Stimulated activated naive CD8-positive, alpha-beta T cell treated with anti-CD3 and anti-CD28 coated beads, Interleukin-15, Interleukin-2, amounts not matched to agents 100 U/mL and 50 U/mL, for 24 hours (primary cell): Measurements from ENCODE around the gene PDE4D.
"Not testable (repeated sequence)": the region's sequence is repeated elsewhere in the genome, so short reads cannot be mapped to it uniquely, and the experiment has no call there.

Source experiments
- ATAC-seq: fragments of 150-1000 bp; cut with Tn5 transposase; one replicate; pipeline ENCODE4 v1.10.0; 2021
- DNase-seq: peaks from one replicate; pipeline ENCODE4 v3.0.0; 2021

PDE4D gene

DNA sequence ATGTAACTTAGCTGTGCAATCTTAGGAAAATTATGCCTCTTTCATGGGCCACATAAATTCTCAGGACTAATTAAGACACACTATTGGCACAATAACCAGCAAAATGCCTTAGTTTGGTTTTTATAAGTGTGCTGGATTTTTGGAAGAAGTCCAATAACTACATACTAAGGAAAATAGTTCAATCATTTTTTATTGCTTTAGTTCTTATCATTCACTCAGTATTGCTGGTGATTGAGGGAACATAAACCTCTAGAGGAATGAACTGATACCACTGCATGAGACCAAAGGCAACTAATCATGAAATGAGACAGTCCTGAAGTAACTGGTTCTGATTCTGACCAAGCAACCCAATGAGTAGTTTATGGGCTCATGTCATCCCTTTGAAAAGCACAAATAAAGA lies 571.5 kb downstream of the PDE4D start:
- no peak for ATAC-seq

DNA sequence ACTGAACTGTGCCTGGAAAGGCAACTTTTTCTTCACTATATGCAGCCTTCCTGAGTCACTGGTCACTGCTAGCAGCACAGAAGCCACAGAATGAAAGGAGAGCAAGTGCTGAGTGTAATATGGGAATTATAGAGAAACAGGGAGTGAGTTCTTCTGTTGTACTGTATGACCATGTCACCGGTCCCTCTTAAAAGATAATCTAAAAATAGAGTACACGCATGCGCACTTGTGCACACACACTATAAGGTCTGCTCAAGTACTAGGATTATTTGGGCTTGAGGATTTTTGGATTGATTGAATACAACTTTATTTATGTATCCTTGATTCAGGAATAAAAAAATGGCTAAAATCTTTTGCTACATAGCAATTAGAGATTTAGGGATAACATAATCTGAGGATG lies 571.9 kb downstream of the PDE4D start:
- ATAC-seq (no peak), DNase-seq (no peak)

More for the DNA sequence above, 571.5 kb downstream of the PDE4D start:
- no peak for DNase-seq

DNA sequence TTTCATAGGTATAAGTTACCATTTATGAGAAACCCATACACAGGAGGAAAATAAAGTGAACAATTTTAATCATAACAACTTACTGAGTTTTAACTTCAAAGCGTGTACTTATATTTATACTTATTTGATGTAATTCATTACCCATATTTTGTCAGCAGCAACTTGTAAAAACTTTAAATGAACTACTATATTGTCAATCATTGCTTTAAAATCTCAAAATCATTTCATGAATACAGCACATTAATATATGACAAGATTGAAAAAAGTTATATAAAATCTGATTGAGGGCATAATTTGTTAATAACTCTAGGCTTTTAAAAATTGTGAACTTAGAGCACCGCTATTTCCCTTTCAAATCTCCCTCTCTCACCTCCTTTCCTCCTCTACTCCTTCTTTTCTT lies 573.1 kb downstream of the PDE4D start:
- DNase-seq: no peak
- no peak for ATAC-seq

DNA sequence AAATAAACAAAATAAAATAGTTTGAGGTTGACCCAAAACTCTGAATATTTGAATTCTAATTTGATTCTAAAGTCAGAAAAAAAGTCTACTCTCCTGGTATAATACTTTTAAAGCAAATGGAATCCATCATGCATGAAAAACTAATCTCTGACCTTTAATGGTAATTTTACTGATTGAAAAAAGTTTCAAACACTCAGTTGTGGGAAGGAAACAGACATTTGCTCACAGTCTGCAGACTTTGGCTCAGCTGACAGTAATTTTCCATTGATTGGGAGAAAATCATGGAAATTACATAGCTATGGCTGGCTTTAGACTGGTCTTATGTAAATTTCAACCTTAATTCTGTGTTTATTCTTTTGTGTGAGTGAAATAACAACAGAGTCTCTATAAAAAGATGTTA lies 574.3 kb downstream of the PDE4D start:
- ATAC-seq: no peak
- no peak for DNase-seq

DNA sequence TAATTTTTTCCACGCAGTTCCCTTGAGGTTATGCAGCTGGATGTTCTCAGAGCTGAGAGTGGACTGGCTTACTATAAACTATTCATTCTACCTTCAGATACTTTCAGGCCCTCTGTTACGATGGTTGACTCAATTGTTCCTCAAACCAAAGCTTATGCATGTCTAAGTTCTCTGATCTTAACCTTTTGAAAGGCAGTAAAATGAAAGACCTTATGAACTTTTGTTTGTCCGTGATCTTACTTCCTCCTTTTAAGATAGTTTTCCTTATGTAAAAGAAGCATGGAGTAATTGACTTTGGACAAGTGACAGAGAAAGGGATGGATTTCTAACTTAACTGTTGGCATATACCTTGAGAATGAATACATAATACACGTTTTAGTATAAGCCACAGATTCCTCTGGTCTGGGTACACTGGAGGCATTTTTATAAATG lies 575.7 kb downstream of the PDE4D start:
- no peak for ATAC-seq
- DNase-seq: no peak

DNA sequence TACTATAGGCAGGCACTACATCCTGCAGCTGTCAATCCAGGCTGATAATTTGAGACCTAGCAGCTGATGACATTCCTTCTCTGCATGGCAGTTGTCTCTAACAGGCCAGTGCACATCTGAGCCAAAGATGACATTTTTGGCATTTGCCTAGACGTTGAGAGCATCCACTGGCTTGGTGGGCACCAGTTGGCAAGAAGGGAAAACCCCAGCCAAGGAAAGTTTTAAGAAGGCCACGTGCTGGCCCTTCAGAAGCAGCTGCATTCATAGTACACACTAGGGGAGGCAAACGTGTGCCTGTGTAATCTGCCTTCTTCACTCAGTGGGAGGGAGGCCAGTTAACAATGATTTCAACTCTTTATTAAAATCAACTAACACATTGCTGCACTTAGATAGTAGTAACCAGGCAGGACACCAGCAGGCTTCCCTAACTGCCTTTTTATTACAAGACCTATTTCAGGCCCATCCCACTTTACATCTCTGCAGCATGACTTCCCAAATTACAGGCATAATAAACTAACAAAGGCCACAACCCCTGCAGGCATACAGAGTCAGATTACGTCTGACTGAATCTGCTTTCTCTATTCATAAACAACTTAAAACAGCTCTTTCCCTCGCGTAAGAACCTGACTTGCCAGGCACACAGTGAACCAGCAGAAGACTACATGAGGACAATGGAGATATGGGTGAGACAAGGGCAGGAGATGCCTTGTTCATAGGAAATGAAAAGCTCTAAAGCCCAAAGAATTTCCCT lies 576.3 kb downstream of the PDE4D start:
- DNase-seq: no peak
- no peak for ATAC-seq

DNA sequence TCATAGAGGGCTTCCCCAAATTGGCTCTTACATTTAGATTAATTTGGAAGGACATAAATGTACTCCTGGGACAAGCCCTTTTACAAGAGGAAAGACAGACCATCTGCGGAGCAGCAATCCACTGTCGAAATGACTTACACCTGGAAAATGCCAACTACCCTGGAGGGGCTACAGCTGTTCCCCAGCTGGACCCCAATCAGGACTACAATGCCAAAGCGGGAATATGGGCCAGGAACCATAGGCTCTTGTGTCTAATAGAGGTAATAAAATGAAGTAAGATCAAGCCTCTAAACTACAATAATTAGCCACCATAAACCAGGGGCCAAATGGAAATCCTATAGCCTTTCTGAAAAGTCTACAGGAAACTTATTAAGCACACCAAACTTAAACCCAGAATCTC lies 581.3 kb downstream of the PDE4D start:
- no peak for DNase-seq
- ATAC-seq: no peak

DNA sequence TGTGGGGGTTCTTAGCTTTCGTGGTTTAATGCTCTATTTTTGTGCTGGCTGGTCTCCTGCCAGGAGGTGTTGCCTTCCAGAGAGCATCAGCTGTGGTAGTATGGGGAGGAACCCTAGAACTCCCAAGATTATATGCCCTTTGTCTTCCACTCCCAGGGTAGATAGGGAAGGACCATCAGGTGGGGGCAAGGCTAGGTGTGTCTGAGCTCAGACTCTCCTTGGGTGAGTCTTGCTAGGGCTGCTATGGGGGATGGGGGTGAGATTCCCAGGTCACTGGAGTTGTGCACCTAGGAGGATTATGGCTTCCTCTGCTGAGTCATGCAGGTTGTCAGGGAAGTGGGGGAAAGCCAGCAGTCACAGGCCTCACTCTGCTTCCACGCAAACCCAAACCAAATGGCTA lies 584.8 kb downstream of the PDE4D start:
- not testable (repeated sequence) for DNase-seq, ATAC-seq

DNA sequence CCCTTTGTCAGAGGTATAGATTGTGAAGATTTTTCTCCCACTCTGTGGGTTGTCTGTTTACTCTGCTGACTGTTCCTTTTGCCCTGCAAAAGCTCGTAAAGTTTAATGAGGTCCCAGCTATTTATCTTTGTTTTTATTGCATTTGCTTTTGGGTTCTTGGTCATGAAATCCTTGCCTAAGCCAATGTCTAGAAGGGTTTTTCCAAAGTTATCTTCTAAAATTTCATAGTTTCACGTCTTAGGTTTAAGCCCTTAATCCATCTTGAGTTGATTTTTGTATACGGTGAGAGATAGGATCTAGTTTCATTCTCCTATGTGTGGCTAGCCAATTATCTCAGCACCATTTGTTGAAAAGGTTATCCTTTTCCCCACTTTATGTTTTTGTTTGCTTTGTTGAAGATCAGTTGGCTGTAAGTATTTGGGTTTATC lies 590.2 kb downstream of the PDE4D start:
- ATAC-seq, DNase-seq: not testable (repeated sequence)

DNA sequence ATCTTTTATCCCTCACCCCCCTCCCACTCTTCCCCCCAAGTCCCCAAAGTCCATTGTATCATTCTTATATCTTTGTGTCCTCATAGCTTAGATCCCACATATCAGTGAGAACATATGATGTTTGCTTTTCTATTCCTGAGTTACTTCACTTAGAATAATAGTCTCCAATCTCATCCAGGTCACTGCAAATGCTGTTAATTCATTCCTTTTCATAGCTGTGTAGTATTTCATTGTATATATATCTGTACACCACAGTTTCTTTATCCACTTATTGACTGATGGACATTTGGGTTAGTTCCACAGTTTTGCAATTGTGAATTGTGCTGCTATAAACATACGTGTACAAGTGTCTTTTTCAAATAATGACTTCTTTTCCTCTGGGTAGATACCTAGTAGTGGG lies 591.0 kb downstream of the PDE4D start:
- not testable (repeated sequence) for ATAC-seq, DNase-seq

DNA sequence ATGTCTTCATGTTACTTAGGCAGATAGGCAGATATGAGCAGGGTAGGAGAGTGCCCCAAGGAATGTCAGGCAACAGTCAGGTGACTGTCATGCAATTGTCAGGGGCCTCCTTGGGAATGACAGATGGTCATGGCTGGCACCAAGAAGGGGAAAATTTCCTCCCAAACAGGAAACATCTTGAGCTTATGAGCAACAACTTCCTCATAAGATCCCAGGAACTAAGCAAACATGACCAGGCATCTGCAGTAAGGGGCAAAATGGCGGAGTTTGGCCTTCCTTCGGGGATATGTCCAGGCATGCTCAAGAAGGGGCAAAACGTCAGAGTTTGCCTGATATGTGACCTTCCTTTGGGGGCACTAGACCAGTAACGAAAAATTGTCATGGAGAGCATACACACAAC lies 591.8 kb downstream of the PDE4D start:
- ATAC-seq: no peak
- no peak for DNase-seq

DNA sequence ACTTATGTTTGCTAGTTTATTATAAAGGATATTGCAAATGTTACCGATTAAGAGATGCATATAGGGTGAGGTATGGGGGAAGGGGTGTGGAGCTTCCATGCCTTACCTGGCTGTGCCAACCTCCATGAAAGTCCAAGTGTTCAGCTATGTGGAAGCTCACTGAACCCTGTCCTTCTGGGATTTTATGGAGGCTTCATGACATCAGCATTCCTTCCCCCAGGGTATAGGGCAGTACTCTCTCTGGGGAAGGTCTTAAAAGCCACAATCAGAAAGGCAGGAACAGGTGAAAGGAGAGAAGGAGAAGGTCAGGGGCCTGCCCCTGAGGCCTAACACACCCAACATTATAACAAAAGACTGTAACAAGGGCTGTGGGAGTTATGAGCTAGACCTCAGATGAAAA lies 592.6 kb downstream of the PDE4D start:
- ATAC-seq (no peak), DNase-seq (no peak)

DNA sequence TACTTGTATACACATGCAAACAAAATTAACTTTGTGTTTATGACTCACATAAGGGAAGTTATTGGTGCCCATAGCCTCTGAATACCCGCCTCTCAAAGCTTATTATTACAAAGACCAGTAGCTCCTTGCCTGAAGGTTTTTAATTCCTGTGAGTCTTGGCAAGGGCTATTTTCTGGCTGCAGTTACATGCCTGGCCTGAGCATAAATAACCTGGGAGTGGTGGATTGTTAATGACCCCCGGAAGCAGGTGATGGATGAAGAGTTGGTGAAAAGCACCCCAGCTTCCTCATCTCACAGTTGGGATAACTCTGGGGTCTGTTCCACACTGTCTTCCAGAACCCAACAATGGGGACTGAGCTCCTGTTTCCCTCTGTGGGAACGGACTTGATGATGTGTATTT lies 594.5 kb downstream of the PDE4D start:
- ATAC-seq: no peak
- no peak for DNase-seq

DNA sequence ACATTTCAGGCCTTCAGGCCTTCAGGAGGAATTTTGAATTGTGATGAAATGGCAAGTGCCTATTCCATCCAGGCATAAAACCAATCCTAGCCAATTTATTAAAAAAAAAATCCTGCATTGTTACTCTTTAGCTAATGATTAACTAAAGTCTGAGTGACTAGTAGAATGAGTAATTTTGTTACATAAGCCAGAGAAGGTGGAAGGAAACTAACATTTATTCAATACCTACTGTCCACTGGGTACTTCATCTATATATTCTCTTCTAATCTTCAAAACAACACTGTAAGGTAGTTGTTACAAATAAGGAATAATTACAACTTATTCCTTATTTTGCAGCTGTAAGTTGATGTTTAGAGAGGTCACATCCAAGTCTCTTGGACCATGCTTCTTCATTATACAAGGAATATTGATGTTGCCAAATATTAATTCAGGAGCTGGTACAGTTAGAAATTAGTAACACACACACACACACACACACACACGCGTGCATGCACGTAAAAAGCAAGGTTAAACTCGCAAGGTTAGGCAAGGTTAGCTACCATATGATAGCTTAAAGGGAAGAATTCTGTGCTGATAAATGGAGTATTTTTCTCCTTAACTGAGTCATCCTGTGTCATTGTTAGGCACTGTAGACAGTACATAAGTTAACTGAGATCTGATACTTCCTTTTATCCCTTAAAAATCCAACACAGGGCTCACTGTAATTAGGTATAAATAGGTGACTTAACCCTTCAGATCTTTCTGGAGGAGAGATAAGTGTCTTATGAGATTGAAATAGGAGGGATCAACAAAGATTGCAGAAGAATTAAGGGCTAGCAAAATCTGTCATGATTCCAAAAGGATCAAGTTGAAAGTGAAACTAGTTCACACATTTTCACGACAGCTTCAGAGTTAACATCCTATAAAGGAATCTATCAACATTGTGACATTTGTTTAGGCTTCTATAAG lies 596.9 kb downstream of the PDE4D start:
- no peak for DNase-seq
- no peak for ATAC-seq

DNA sequence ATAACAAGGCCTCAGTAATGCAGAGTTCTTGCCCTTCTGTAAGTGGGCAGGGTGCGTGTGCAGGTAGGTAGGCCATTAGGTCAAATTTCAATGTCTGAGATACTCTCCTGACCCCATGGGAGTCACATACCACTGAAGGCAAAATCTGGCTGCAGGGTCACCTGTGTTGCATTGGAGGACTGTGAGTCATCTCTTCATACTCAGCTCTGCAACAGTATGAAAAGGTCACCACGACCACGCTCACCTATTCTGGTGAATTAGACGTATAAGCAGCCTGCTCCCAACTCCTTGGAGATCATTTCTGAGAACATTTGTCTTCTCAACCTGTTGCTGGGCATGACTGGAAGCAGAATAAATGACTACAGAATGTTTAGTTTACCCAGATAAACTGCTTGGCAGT lies 599.8 kb downstream of the PDE4D start:
- DNase-seq: peak; percentile 11
- ATAC-seq: peak; percentile 77

DNA sequence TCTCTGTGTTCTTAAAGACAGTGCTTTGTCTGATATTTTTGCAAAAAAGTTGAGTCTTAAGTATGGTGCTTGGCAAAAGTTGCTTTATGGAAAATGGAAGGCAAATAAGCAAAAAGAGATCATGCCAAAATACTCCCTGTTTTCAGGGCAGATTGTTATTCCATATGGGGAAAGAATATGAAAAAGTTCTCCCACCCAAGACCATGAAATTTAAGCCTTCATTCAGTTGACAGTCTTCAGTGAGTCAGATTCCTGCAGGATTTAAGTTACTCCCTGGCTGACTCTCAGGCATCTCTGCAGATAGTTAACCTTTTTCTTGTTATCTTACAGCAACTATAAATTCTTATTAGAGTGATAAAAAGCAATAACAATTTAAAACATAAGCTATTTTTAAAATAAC lies 601.6 kb downstream of the PDE4D start:
- no peak for DNase-seq
- no peak for ATAC-seq

DNA sequence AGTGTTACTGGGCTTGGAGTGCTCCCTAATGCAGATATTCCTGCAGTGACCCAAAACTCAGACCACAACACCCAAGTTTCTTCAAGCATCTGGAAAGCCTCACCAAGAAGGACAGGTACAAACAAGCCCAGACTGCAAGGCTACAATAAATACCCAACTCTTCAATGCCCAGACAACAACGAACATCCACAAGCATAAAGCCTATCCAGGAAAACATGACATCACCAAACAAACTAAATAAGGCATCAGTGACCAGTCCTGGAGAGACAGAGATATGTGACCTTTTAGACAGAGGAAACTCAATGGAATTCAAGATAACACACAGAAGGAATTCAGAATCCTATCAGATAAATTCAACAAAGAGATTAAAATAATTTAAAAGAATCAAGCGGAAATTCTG lies 605.6 kb downstream of the PDE4D start:
- DNase-seq: no peak
- no peak for ATAC-seq

DNA sequence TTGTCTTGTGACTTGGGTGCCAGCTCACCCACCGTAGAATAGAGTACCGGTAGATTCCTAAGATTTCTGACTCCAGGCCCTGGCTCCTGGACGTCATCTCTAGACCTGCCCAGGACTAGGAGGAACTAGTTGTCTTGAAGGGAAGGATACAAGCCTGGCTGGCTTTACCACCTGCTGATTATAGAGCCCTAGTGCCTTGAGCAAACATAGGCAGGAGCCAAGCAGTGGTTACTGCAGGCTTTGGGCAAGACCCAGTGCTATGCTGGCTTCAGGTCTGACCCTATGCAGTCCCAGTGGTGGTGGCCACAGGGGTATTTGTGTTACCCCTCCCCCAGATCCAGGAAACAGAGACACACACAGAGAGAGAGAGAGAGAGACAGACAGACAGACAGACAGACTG lies 606.2 kb downstream of the PDE4D start:
- ATAC-seq (no peak), DNase-seq (no peak)

DNA sequence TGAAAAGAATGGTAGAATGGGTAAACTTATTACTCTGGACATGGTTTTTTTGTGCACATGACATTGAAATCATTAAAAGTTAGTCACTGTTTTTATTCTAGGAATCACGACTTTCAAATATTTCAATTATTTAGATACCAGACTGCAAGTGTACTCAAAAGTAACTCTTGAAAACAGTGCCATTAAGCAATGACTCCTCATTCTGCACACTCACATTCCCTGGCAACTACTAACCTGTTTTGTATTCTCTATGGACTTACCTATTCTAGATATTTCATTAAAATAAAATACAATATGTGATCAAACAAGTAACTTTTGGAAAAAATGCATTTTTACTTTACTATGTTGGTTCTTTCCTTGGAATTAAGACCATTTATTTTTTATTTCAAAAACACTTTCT lies 607.0 kb downstream of the PDE4D start:
- ATAC-seq (no peak), DNase-seq (no peak)

DNA sequence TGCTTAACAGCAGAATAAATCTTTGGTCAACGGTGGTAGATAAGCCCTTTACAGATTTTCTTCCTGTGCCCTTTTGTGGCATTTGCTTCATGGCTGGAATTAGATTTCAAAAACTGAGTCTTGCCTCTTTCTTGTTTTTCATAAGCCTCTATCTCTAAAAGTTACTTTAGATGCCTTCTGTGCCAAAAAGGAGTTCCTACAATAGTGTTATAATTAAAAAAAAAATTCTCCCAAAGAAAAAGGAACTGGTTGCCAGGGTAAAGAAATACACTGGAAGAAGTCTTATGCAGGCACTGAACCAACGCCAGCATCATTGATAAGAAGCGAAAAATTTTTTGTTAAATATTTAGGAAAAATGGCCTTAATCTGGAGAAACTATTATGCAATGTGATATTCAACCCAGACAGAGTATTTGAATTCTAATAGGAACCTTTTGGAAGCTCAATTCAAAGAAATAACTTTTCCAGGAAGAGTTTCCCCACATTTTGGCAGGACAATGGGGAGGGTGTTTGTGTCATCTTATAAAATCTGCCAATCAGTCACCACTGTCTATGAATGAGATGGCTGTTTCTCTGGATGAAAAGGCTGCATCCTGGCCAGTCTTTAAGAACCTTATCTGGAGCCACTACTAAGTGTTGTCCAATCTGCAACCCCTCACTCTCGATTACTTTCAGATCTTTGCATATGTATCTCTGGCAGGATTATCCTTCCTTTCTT lies 608.1 kb downstream of the PDE4D start:
- DNase-seq (no peak), ATAC-seq (no peak)

DNA sequence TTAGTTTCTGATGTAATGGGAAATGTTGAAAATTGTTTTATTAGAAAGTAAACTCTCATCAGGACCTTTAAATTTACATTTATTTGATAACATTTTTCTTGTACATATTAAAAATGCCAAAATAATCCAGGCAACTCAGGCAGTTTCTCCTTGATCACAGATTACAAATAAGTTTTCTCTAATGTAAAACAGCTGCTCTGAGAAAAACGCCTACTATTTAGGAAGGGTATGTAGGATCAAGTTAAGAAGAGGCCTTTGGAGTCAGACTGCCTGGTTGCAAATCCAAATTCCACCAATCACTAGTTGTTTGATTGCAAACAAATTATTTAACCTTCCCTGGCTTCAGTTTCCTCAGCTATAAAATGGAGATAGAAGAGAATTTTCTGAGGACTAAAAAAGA lies 610.8 kb downstream of the PDE4D start:
- DNase-seq (no peak), ATAC-seq (no peak)

DNA sequence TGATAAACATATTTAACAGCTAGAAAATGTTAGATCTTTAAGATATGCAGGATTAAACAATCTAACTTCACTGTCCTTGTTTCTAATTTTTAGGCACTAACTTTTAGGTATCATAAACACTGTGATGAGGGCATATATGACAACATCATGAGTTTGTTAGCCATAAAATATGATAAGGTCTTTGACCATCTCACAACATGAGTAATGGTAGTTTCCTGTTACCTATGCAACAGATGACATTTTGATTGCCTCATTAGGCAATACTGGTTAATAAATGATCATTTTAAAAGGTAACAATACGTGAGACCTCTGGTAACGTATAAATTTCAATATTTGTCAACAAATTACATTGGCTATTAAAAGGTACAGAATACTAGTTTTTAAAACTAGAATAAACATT lies 613.5 kb downstream of the PDE4D start:
- DNase-seq (no peak), ATAC-seq (no peak)

DNA sequence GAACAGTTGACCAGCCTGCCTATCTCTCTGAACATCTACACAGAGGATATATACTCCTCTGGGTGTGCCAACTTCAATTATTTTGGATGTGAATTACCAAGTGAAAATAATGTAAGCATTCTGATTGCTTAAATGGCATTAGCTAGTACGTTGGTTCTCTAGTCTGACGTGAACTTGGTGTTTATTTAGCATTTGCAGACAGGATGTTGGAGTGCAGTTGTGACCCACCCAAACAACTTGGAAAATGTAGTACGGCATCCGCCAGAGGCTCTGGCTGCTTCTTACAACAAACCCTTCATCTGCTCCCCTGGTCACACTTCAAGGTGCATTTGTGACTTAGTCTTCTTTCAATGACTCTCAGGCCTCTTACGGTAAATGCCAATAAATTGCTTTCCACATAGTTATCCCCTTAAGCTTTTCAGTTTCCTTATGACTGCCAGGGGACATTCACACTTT lies 616.6 kb downstream of the PDE4D start:
- ATAC-seq: no peak
- DNase-seq: no peak
